Fibroblast of skin of abdomen (primary cell): ENCODE measurements around the gene CIZ1.

ENCODE experiments used
- DNase-seq: peaks from one replicate; pipeline ENCODE4 v3.0.0-alpha.2; 2013

CIZ1 gene

DNA sequence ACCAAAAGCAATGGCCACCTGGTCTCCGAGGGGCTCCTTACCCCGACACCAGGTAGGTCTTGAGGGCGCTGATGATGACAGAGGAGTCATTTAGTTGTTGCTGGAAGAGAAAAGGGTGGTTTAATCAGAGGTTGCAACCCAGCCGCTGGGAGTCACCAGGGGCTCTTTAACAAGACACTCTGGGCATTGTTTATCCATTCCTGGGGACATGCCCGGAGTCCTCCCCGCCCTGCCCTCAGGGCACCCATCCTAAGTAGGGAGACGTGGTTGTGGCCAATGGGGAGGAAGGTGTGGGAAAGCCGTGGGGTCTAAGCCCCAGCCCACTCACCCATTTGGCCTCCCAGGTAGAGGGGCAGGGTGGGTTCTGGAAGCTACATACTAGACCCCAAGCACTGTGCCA lies 66.9 kb downstream of the CIZ1 start:
- DNase-seq = no peak

- DNase-seq = no peak
These were observed 67.8 kb downstream of the CIZ1 start for GRCh38 chr9:128123451-128124080.

GRCh38 chr9:128122809-128123175 lies 68.6 kb downstream of the CIZ1 start:
- no peak for DNase-seq

- no peak for DNase-seq
These were observed 69.2 kb downstream of the CIZ1 start for GRCh38 chr9:128121924-128122808.

- no peak for DNase-seq
These were observed 69.9 kb downstream of the CIZ1 start for GRCh38 chr9:128121466-128121810.

- DNase-seq = no peak
These were observed 70.5 kb downstream of the CIZ1 start for GRCh38 chr9:128120741-128121465.

GRCh38 chr9:128120061-128120740 lies 71.2 kb downstream of the CIZ1 start:
- no peak for DNase-seq

- no peak for DNase-seq
These were observed 72.3 kb downstream of the CIZ1 start for GRCh38 chr9:128118971-128119665.

DNA sequence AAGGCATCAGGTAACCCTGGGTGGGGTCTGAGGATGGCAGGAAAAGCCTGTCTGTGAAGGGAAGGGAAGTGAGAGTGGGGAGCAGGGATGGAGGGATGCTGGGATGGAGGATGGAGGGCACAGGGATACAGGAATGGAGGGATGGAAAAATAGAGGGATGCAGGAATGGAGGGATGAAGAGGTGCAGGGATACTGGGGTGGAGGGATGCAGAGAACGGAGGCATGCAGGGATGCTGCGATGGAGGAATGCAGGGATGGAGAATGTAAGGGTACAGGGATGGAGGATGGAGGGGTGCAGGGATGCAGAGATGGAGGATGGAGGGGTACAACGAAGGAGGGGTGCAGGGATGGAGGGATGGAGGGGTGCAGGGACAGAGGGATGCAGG lies 72.9 kb downstream of the CIZ1 start:
- DNase-seq = no peak

GRCh38 chr9:128117613-128118471 lies 73.5 kb downstream of the CIZ1 start:
- DNase-seq = peak; percentile 81

GRCh38 chr9:128116104-128117083 lies 75.0 kb downstream of the CIZ1 start:
- no peak for DNase-seq
